ENCODE measurements around the gene MSH5. TPM values are rescaled to one million over a fixed set of nuclear protein-coding genes. Genes with fewer than 3 reads are reported as not detected.
A peak's percentile ranks its signal among the peaks of the same experiment; 100 is the strongest.

Gene MSH5
- polyA plus RNA-seq, 2 donors: 6.3 to 15.8 TPM

DNA sequence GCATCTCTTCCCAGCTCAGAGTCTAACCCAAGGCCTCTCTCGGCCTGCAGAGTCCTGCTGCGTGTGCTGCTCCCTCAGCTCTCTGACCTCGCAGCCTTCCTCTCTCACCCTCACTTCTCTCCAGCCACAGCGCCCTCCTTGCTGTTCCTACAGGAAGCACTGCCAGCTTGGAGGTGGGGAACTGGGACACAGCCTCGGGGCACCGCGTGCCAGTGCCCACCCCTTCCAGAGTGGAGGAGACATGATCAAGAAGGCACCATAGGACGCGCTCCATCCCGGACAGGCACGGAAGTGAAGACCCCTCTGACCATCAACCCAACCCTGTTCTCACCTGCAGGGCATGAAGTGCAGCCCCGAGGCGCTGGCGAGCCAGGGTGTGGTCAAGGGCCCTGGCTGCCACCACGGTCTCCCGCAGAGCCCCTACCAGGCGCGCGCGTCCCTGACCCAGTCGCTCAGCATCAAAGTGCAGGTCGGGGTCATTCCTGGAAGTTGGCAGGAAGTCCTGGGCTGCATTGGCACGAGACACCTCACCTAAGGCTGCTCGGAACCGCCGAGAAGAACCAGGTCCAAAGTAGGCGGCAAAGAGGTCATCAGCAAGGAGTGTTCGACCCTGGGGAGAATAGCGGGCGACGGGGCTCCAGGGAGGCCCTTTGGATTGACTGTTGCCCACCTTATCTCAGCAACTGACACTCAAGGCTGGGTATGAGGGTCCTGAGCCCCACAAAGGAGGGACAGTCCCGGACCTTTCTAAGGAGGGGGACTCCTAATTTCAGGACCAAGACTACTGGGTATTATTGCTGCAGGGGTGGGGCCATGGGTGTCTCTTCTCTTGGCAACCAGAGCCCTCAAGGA, 36.1 kb downstream of the MSH5 start:
- no peak overlapping the region for H3K4me3 ChIP-seq (ENCODE audit: low read depth in 1 of 2, low read length in 2 of 2)

GRCh38 chr6:31776485-31776988, 36.7 kb downstream of the MSH5 start:
- Histone ChIP-seq H3K9me3 (ENCODE audit: control insufficient read depth in 2 of 2, insufficient read depth in 1 of 2, low read depth in 1 of 2, low read length in 1 of 2) (no peaks in the 10 kb centered on the region), H3K36me3 (ENCODE audit: control insufficient read depth in 2 of 2, insufficient read depth in 2 of 2, low read length in 1 of 2) (peaks cover 8 to 32% of the 10 kb centered on the region in 2 donors), H3K4me1 (ENCODE audit: control insufficient read depth in 2 of 2, insufficient read depth in 2 of 2, low read length in 1 of 2) (peaks cover 6 to 9% of the 10 kb centered on the region in 2 donors), H3K27ac (ENCODE audit: low read depth in 2 of 2, low read length in 1 of 2) (peak overlapping the region in 1 of 2 donors; percentile 76), H3K4me3 (ENCODE audit: low read depth in 1 of 2, low read length in 2 of 2) (no peak overlapping the region), H3K27me3 (ENCODE audit: control insufficient read depth in 1 of 2, insufficient read depth in 2 of 2, low read length in 2 of 2) (no peaks in the 10 kb centered on the region)
- WGBS, 2 donors: 27 to 34% methylated on average over 13 to 14 of the region's 14 CpGs

More for the DNA sequence above, 36.1 kb downstream of the MSH5 start:
- WGBS, 2 donors: 79 to 82% methylated on average over 32 of the region's 32 CpGs
- Histone ChIP-seq H3K4me1 (ENCODE audit: control insufficient read depth in 2 of 2, insufficient read depth in 2 of 2, low read length in 1 of 2) (peaks cover 6 to 9% of the 10 kb centered on the region in 2 donors), H3K27me3 (ENCODE audit: control insufficient read depth in 1 of 2, insufficient read depth in 2 of 2, low read length in 2 of 2) (no peaks in the 10 kb centered on the region), H3K9me3 (ENCODE audit: control insufficient read depth in 2 of 2, insufficient read depth in 1 of 2, low read depth in 1 of 2, low read length in 1 of 2) (no peaks in the 10 kb centered on the region), H3K36me3 (ENCODE audit: control insufficient read depth in 2 of 2, insufficient read depth in 2 of 2, low read length in 1 of 2) (peaks cover 7 to 25% of the 10 kb centered on the region in 2 donors), H3K27ac (ENCODE audit: low read depth in 2 of 2, low read length in 1 of 2) (no peak overlapping the region)

GRCh38 chr6:31776989-31777666, 37.3 kb downstream of the MSH5 start, which contains the start of gene VWA7:
Gene VWA7, minus strand, starts transcription at chr6:31777328. Its CDS starts 549 bp downstream, at chr6:31776779.
- H3K27me3 ChIP-seq (ENCODE audit: control insufficient read depth in 1 of 2, insufficient read depth in 2 of 2, low read length in 2 of 2): no peaks in the 10 kb centered on the region
- H3K9me3 ChIP-seq (ENCODE audit: control insufficient read depth in 2 of 2, insufficient read depth in 1 of 2, low read depth in 1 of 2, low read length in 1 of 2): no peaks in the 10 kb centered on the region
- no peak within 1 kb of the TSS for H3K4me3 ChIP-seq (ENCODE audit: low read depth in 1 of 2, low read length in 2 of 2)
- peak within 1 kb of the TSS in 1 of 2 donors; percentile 76 for H3K27ac ChIP-seq (ENCODE audit: low read depth in 2 of 2, low read length in 1 of 2)
- peaks cover 8 to 38% of the 10 kb centered on the region in 2 donors for H3K36me3 ChIP-seq (ENCODE audit: control insufficient read depth in 2 of 2, insufficient read depth in 2 of 2, low read length in 1 of 2)
- peaks cover 6 to 9% of the 10 kb centered on the region in 2 donors for H3K4me1 ChIP-seq (ENCODE audit: control insufficient read depth in 2 of 2, insufficient read depth in 2 of 2, low read length in 1 of 2)
- WGBS, 2 donors: 12 to 13% methylated on average over 15 of the region's 15 CpGs

DNA sequence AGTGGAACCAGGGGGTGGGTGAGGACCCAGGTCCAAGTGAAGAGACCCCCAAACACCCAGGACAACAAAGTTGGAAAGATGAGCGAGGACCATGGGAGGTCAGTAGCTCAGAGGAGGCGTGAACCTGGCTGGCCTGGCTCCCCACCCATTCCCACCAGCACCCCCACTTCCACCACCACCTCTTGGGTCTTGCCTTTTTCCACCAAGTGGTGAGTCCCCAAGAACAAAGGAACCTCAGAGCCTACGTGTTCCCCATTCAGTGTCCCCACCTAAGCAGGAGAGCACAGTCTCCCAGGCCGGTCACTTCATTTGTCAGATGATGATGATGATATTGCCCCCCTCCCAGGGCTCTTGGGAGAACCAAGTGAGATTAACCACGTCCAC, 37.9 kb downstream of the MSH5 start:
- Histone ChIP-seq H3K4me1 (ENCODE audit: control insufficient read depth in 2 of 2, insufficient read depth in 2 of 2, low read length in 1 of 2) (peaks cover 6 to 9% of the 10 kb centered on the region in 2 donors), H3K9me3 (ENCODE audit: control insufficient read depth in 2 of 2, insufficient read depth in 1 of 2, low read depth in 1 of 2, low read length in 1 of 2) (no peaks in the 10 kb centered on the region), H3K27ac (ENCODE audit: low read depth in 2 of 2, low read length in 1 of 2) (peak overlapping the region in 1 of 2 donors; percentile 76), H3K4me3 (ENCODE audit: low read depth in 1 of 2, low read length in 2 of 2) (no peak overlapping the region), H3K27me3 (ENCODE audit: control insufficient read depth in 1 of 2, insufficient read depth in 2 of 2, low read length in 2 of 2) (no peaks in the 10 kb centered on the region), H3K36me3 (ENCODE audit: control insufficient read depth in 2 of 2, insufficient read depth in 2 of 2, low read length in 1 of 2) (peaks cover 8 to 42% of the 10 kb centered on the region in 2 donors)
- 85 to 92% methylated on average over 5 of the region's 5 CpGs for WGBS, 2 donors

DNA sequence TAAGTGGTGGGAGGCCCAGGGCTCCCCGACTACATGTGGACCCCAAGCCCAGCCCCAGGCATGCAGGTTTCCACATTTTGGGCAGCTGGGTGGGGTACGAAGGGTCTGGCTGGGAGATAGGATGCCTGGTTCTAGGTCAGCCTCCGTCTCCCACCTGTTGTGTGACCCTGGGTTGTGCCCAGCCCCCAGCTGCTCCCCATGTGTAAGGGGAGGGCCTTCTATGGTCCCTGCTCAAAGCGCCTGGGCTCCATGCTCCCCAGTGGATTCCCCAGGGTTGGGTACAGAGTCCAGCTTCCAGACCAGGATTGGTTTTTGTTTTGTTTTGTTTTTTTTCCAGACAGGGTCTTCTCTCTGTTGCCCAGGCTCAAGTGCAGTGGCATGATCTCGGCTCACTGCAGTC, 38.4 kb downstream of the MSH5 start:
- peaks cover 8 to 45% of the 10 kb centered on the region in 2 donors for H3K36me3 ChIP-seq (ENCODE audit: control insufficient read depth in 2 of 2, insufficient read depth in 2 of 2, low read length in 1 of 2)

GRCh38 chr6:31778999-31779885, 39.4 kb downstream of the MSH5 start:
- H3K36me3 ChIP-seq (ENCODE audit: control insufficient read depth in 2 of 2, insufficient read depth in 2 of 2, low read length in 1 of 2): peaks cover 8 to 49% of the 10 kb centered on the region in 2 donors
- peaks cover 6 to 9% of the 10 kb centered on the region in 2 donors for H3K4me1 ChIP-seq (ENCODE audit: control insufficient read depth in 2 of 2, insufficient read depth in 2 of 2, low read length in 1 of 2)
- H3K4me3 ChIP-seq (ENCODE audit: low read depth in 1 of 2, low read length in 2 of 2): no peak overlapping the region
- no peak overlapping the region for H3K27ac ChIP-seq (ENCODE audit: low read depth in 2 of 2, low read length in 1 of 2)
- H3K9me3 ChIP-seq (ENCODE audit: control insufficient read depth in 2 of 2, insufficient read depth in 1 of 2, low read depth in 1 of 2, low read length in 1 of 2): no peaks in the 10 kb centered on the region
- WGBS, 2 donors: 83 to 86% methylated on average over 36 to 43 of the region's 43 CpGs
- no peaks in the 10 kb centered on the region for H3K27me3 ChIP-seq (ENCODE audit: control insufficient read depth in 1 of 2, insufficient read depth in 2 of 2, low read length in 2 of 2)

More for the DNA sequence above, 38.4 kb downstream of the MSH5 start:
- H3K4me1 ChIP-seq (ENCODE audit: control insufficient read depth in 2 of 2, insufficient read depth in 2 of 2, low read length in 1 of 2): peaks cover 6 to 9% of the 10 kb centered on the region in 2 donors
- H3K4me3 ChIP-seq (ENCODE audit: low read depth in 1 of 2, low read length in 2 of 2): no peak overlapping the region
- H3K9me3 ChIP-seq (ENCODE audit: control insufficient read depth in 2 of 2, insufficient read depth in 1 of 2, low read depth in 1 of 2, low read length in 1 of 2): no peaks in the 10 kb centered on the region
- H3K27me3 ChIP-seq (ENCODE audit: control insufficient read depth in 1 of 2, insufficient read depth in 2 of 2, low read length in 2 of 2): no peaks in the 10 kb centered on the region
- WGBS, 2 donors: 96 to 97% methylated on average over 5 of the region's 5 CpGs
- H3K27ac ChIP-seq (ENCODE audit: low read depth in 2 of 2, low read length in 1 of 2): no peak overlapping the region

DNA sequence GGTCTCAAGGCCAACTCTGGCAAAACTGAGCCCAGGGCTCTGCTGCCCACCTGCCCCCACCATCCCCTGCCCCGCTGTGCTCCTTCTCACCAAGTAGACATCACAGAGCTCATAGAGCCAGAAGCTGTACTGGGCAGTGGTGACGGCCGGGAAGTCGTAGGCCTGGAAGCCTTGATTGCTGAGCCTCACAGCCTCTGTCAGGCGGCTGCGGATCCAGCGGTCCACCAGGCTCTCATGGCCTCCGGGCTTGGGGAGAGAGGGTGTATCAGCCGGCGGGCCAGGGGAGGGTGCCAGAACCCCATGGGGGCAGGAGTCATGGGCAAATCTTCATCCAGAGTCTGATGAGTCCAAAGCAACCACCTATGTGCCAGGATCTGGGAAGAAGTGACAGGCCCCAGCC, 40.1 kb downstream of the MSH5 start:
- no peaks in the 10 kb centered on the region for H3K27me3 ChIP-seq (ENCODE audit: control insufficient read depth in 1 of 2, insufficient read depth in 2 of 2, low read length in 2 of 2)
- no peak overlapping the region for H3K4me3 ChIP-seq (ENCODE audit: low read depth in 1 of 2, low read length in 2 of 2)
- H3K9me3 ChIP-seq (ENCODE audit: control insufficient read depth in 2 of 2, insufficient read depth in 1 of 2, low read depth in 1 of 2, low read length in 1 of 2): no peaks in the 10 kb centered on the region
- 94 to 95% methylated on average over 10 of the region's 10 CpGs for WGBS, 2 donors
- no peak overlapping the region for H3K27ac ChIP-seq (ENCODE audit: low read depth in 2 of 2, low read length in 1 of 2)
- peaks cover 8 to 56% of the 10 kb centered on the region in 2 donors for H3K36me3 ChIP-seq (ENCODE audit: control insufficient read depth in 2 of 2, insufficient read depth in 2 of 2, low read length in 1 of 2)
- H3K4me1 ChIP-seq (ENCODE audit: control insufficient read depth in 2 of 2, insufficient read depth in 2 of 2, low read length in 1 of 2): peaks cover 6 to 9% of the 10 kb centered on the region in 2 donors

DNA sequence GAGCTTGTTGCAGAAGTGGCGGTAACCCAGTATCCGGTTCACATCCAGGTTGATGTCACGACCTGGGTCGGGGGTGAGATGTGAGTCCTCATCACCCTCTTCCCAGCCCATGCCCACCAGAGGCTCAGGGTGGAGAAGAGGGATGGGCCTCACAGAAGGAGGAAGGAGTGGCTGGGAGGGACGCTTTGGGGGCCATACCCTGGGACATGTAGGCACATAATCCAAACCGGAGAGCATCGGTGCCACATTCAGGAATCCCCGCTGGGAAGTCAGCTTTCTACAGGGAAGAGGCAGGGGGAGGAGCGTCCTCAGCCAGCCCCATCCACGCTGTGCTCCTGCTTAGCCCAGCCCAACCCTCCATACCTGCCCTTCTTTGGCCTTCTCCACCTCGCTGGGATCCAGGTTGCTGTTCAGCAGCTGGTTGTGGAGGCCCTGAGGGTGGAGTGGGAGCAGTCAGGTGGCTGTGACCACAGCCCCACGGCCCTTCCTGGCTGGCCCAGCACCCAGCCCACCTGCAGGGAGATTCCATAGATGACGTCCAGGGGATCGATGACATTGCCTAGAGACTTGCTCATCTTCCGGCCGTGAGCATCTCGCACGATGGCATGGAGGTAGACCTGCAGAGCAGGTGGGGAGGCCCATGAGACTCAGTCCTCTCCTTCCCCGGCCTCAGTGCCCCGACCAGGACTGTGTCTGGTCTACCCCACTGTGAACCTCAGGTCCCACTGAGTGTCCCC, 40.9 kb downstream of the MSH5 start:
- Histone ChIP-seq H3K9me3 (ENCODE audit: control insufficient read depth in 2 of 2, insufficient read depth in 1 of 2, low read depth in 1 of 2, low read length in 1 of 2) (no peaks in the 10 kb centered on the region), H3K27me3 (ENCODE audit: control insufficient read depth in 1 of 2, insufficient read depth in 2 of 2, low read length in 2 of 2) (no peaks in the 10 kb centered on the region), H3K4me3 (ENCODE audit: low read depth in 1 of 2, low read length in 2 of 2) (no peak overlapping the region), H3K36me3 (ENCODE audit: control insufficient read depth in 2 of 2, insufficient read depth in 2 of 2, low read length in 1 of 2) (peaks cover 8 to 63% of the 10 kb centered on the region in 2 donors), H3K4me1 (ENCODE audit: control insufficient read depth in 2 of 2, insufficient read depth in 2 of 2, low read length in 1 of 2) (peaks cover 6% of the 10 kb centered on the region in 2 donors), H3K27ac (ENCODE audit: low read depth in 2 of 2, low read length in 1 of 2) (no peak overlapping the region)
- WGBS, 2 donors: 87% methylated on average over 20 of the region's 20 CpGs
